HG03039 (cell line): ENCODE results near the gene GALNT18.

Experiments used
- ATAC-seq: cut with Tn5 transposase; IDR thresholded peaks from one replicate; pipeline ENCODE4 v1.9.1; 2021; ENCODE audit warnings: mild to moderate bottlenecking, moderate library complexity; ENCODE audit not compliant: unreplicated experiment

Gene GALNT18

GRCh38 chr11:11502263-11502861, 119.4 kb downstream of the GALNT18 start:
- no peak for ATAC-seq

GRCh38 chr11:11501546-11502262, 120.1 kb downstream of the GALNT18 start:
- no peak for ATAC-seq

GRCh38 chr11:11500744-11501487, 120.9 kb downstream of the GALNT18 start:
- ATAC-seq: no peak

GRCh38 chr11:11499300-11499699, 122.5 kb downstream of the GALNT18 start:
- no peak for ATAC-seq

GRCh38 chr11:11498195-11498594, 123.6 kb downstream of the GALNT18 start:
- no peak for ATAC-seq

- no peak for ATAC-seq
These were observed 124.9 kb downstream of the GALNT18 start for GRCh38 chr11:11496879-11497278.

GRCh38 chr11:11494348-11494747, 127.5 kb downstream of the GALNT18 start:
- no peak for ATAC-seq

GRCh38 chr11:11493698-11494097, 128.1 kb downstream of the GALNT18 start:
- ATAC-seq: no peak

- ATAC-seq: no peak
These were observed 130.2 kb downstream of the GALNT18 start for GRCh38 chr11:11491589-11491988.

GRCh38 chr11:11491014-11491413, 130.8 kb downstream of the GALNT18 start:
- no peak for ATAC-seq

GRCh38 chr11:11486423-11486822, 135.4 kb downstream of the GALNT18 start:
- no peak for ATAC-seq

GRCh38 chr11:11486002-11486401, 135.8 kb downstream of the GALNT18 start:
- no peak for ATAC-seq

- no peak for ATAC-seq
These were observed 138.2 kb downstream of the GALNT18 start for GRCh38 chr11:11483627-11484026.

GRCh38 chr11:11482730-11483129, 139.1 kb downstream of the GALNT18 start:
- no peak for ATAC-seq

- ATAC-seq: no peak
These were observed 140.4 kb downstream of the GALNT18 start for GRCh38 chr11:11481371-11481770.

GRCh38 chr11:11480971-11481370, 140.8 kb downstream of the GALNT18 start:
- ATAC-seq: no peak

- ATAC-seq: no peak
These were observed 143.1 kb downstream of the GALNT18 start for GRCh38 chr11:11478687-11479086.

GRCh38 chr11:11477695-11478420, 143.9 kb downstream of the GALNT18 start:
- ATAC-seq: no peak

- no peak for ATAC-seq
These were observed 144.7 kb downstream of the GALNT18 start for GRCh38 chr11:11476971-11477645.

- ATAC-seq: no peak
These were observed 145.3 kb downstream of the GALNT18 start for GRCh38 chr11:11476499-11476898.

- ATAC-seq: no peak
These were observed 149.7 kb downstream of the GALNT18 start for GRCh38 chr11:11472106-11472505.
